OCI-LY1 (cell line): Measurements from ENCODE around the gene NAV2.

Experiments used
- H2AFZ ChIP-seq: fragments of 200-600 bp; sonication (generic), shearing (Covaris generic); 2 replicates; pipeline ENCODE4 v1.6.0; 2014; ENCODE audit warnings: antibody characterized with exemption, mild to moderate bottlenecking, low read length
- H3F3A ChIP-seq: fragments of 200-600 bp; sonication (generic), shearing (Covaris generic); 2 replicates; pipeline ENCODE4 v1.6.0; 2014; ENCODE audit warnings: mild to moderate bottlenecking, antibody characterized with exemption, low read length, moderate library complexity; ENCODE audit not compliant: insufficient read depth
- H3K27ac ChIP-seq: fragments of 200-600 bp; sonication (generic); 2 replicates; pipeline ENCODE4 v1.5.1; 2014; ENCODE audit warnings: low read length, mixed run types, mild to moderate bottlenecking, low read depth; ENCODE audit not compliant: poor library complexity, severe bottlenecking
- H3K27me3 ChIP-seq: fragments of 200-600 bp; sonication (generic); 2 replicates; pipeline ENCODE4 v1.6.0; 2014; ENCODE audit warnings: antibody characterized with exemption, mild to moderate bottlenecking, low read length, moderate library complexity; ENCODE audit not compliant: insufficient read depth
- H3K36me3 ChIP-seq: fragments of 200-600 bp; sonication (generic); 2 replicates; pipeline ENCODE4 v1.6.1; 2014; ENCODE audit warnings: mild to moderate bottlenecking, antibody characterized with exemption, low read length, moderate library complexity, mixed read lengths; ENCODE audit not compliant: insufficient read depth
- H3K4me1 ChIP-seq: fragments of 200-600 bp; sonication (generic); 2 replicates; pipeline ENCODE4 v1.5.1; 2014; ENCODE audit warnings: mild to moderate bottlenecking, low read length, moderate library complexity; ENCODE audit not compliant: insufficient read depth, severe bottlenecking
- H3K4me2 ChIP-seq: fragments of 200-600 bp; sonication (generic), shearing (Covaris generic); 2 replicates; pipeline ENCODE4 v1.6.1; 2014; ENCODE audit warnings: low read length
- H3K4me3 ChIP-seq: fragments of 200-600 bp; sonication (generic); 2 replicates; pipeline ENCODE4 v1.5.1; 2014; ENCODE audit warnings: low read length, low read depth, mild to moderate bottlenecking, mixed read lengths; ENCODE audit not compliant: poor library complexity, severe bottlenecking
- H3K79me2 ChIP-seq: fragments of 200-600 bp; shearing (Covaris generic); 2 replicates; pipeline ENCODE4 v1.6.1; 2016; ENCODE audit warnings: mixed run types, low read length, mixed read lengths; ENCODE audit not compliant: insufficient read depth
- H3K9ac ChIP-seq: fragments of 200-600 bp; sonication (generic), shearing (Covaris generic); 2 replicates; pipeline ENCODE4 v1.6.1; 2014; ENCODE audit warnings: mild to moderate bottlenecking, low read length, mixed read lengths
- H3K9me2 ChIP-seq: fragments of 200-600 bp; sonication (generic), shearing (Covaris generic); 2 replicates; pipeline ENCODE4 v1.6.1; 2014; ENCODE audit warnings: low read depth, mild to moderate bottlenecking, low read length, mixed read lengths
- H3K9me3 ChIP-seq: fragments of 200-600 bp; shearing (Covaris generic); 2 replicates; pipeline ENCODE4 v1.6.1; 2014; ENCODE audit warnings: low read length, mixed read lengths
- H4K20me1 ChIP-seq: fragments of 200-600 bp; sonication (generic), shearing (Covaris generic); 2 replicates; pipeline ENCODE4 v1.6.0; 2016; ENCODE audit warnings: mild to moderate bottlenecking, low read length; ENCODE audit not compliant: insufficient read depth
- CTCF ChIP-seq: fragments of 200-600 bp; sonication (generic), shearing (Covaris generic); IDR thresholded peaks from 2 replicates; pipeline ENCODE4 v1.5.1; 2017; ENCODE audit warnings: mild to moderate bottlenecking, antibody characterized with exemption, low read length, moderate library complexity, mixed read lengths
- EZH2 ChIP-seq: fragments of 200-600 bp; sonication (generic), shearing (Covaris generic); IDR thresholded peaks from 2 replicates; pipeline ENCODE4 v1.8.0; 2017; ENCODE audit warnings: borderline replicate concordance, mixed run types, mild to moderate bottlenecking, antibody characterized with exemption, low read length, moderate library complexity, mixed read lengths

Gene NAV2

DNA sequence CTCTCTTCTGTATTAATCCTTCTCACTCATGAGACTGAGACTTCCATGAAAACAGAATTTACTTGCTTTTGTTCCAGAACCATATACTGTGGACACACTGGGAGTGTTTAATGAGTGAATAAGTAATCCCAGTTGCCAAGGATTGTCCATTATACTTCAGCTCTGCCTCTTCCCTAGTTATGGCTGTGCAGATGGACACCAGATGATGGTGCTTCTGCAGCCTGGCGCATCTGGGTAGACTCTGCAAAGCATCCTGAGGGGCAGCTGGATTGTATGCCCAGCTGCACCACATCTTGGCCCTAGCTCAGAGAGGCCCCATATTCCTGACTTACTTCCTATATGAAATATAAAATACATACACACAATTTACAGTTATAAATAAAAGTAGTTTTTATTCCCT is 404.2 kb downstream of the NAV2 start:
- H3K9me2 ChIP-seq: no peaks in the 10 kb centered on the region
- H3K4me3 ChIP-seq: no peak overlapping the region
- no peak overlapping the region for H3K4me2 ChIP-seq
- no peak overlapping the region for H2AFZ ChIP-seq
- H3K79me2 ChIP-seq: no peaks in the 10 kb centered on the region
- H3K27me3 ChIP-seq: 0 out of 2 replicates have a peak, but pooled peaks cover 4% of the 10 kb centered on the region
- no peaks in the 10 kb centered on the region for H3K36me3 ChIP-seq
- H3K9me3 ChIP-seq: no peaks in the 10 kb centered on the region
- no peak for TF ChIP-seq CTCF
- TF ChIP-seq EZH2: no peak
- H3F3A ChIP-seq: no peaks in the 10 kb centered on the region
- no peaks in the 10 kb centered on the region for H4K20me1 ChIP-seq
- no peaks in the 10 kb centered on the region for H3K4me1 ChIP-seq
- H3K9ac ChIP-seq: no peak overlapping the region
- no peak overlapping the region for H3K27ac ChIP-seq

GRCh38 chr11:20117291-20117690 is 404.7 kb downstream of the NAV2 start:
- Histone ChIP-seq H3K9me2 (no peaks in the 10 kb centered on the region), H3K36me3 (no peaks in the 10 kb centered on the region)
- TF ChIP-seq EZH2: no peak
- no peak for TF ChIP-seq CTCF

GRCh38 chr11:20118209-20118608 is 405.6 kb downstream of the NAV2 start:
- Histone ChIP-seq H3K9me3 (no peaks in the 10 kb centered on the region), H3K4me3 (no peak overlapping the region), H2AFZ (no peak overlapping the region), H3K9me2 (no peaks in the 10 kb centered on the region), H3F3A (no peaks in the 10 kb centered on the region), H3K4me2 (no peak overlapping the region), H3K27me3 (0 out of 2 replicates have a peak, but pooled peaks cover 4% of the 10 kb centered on the region), H3K9ac (no peak overlapping the region), H4K20me1 (no peaks in the 10 kb centered on the region), H3K79me2 (no peaks in the 10 kb centered on the region), H3K36me3 (no peaks in the 10 kb centered on the region), H3K4me1 (no peaks in the 10 kb centered on the region), H3K27ac (no peak overlapping the region)
- TF ChIP-seq CTCF (no peak), EZH2 (no peak)

More at GRCh38 chr11:20117291-20117690, 404.7 kb downstream of the NAV2 start:
- Histone ChIP-seq H2AFZ (no peak overlapping the region), H3K9ac (no peak overlapping the region), H3K27ac (no peak overlapping the region), H4K20me1 (no peaks in the 10 kb centered on the region), H3K27me3 (0 out of 2 replicates have a peak, but pooled peaks cover 4% of the 10 kb centered on the region), H3K4me3 (no peak overlapping the region), H3K4me1 (no peaks in the 10 kb centered on the region), H3K79me2 (no peaks in the 10 kb centered on the region), H3F3A (no peaks in the 10 kb centered on the region), H3K9me3 (no peaks in the 10 kb centered on the region), H3K4me2 (no peak overlapping the region)
